ENCODE data around the gene TFEB.

GRCh38 chr6:41671376-41671775 is 64.0 kb downstream of the TFEB start:
- TF ChIP-seq, protein P1, sequence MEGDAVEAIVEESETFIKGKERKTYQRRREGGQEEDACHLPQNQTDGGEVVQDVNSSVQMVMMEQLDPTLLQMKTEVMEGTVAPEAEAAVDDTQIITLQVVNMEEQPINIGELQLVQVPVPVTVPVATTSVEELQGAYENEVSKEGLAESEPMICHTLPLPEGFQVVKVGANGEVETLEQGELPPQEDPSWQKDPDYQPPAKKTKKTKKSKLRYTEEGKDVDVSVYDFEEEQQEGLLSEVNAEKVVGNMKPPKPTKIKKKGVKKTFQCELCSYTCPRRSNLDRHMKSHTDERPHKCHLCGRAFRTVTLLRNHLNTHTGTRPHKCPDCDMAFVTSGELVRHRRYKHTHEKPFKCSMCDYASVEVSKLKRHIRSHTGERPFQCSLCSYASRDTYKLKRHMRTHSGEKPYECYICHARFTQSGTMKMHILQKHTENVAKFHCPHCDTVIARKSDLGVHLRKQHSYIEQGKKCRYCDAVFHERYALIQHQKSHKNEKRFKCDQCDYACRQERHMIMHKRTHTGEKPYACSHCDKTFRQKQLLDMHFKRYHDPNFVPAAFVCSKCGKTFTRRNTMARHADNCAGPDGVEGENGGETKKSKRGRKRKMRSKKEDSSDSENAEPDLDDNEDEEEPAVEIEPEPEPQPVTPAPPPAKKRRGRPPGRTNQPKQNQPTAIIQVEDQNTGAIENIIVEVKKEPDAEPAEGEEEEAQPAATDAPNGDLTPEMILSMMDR (IDR thresholded peaks at IDR 0.05), result no peak
- TF ChIP-seq EZH2phosphoT487 (IDR thresholded peaks at IDR 0.05) (no peak), EZH2 (IDR thresholded peaks at IDR 0.05) (no peak)
